OCI-LY7 (cell line): ENCODE results near the gene DYNLL1. TPM values are rescaled to one million over a fixed set of nuclear protein-coding genes. Genes with fewer than 3 reads are reported as not detected.
"Not testable (repeated sequence)": the region's sequence is repeated elsewhere in the genome, so short reads cannot be mapped to it uniquely, and the experiment has no call there.

Source experiments
- Bru-seq: library from RNA; stranded (reverse); fragments of 400-500 nt; gene quantifications from one replicate; lab custom pipeline; 2021; lab: Mats Ljungman, UMichigan
- BruChase-seq, 2 experiments: library from RNA; stranded (reverse); fragments of 400-500 nt; gene quantifications; one replicate each; lab custom pipeline; 2021; lab: Mats Ljungman, UMichigan
- BruUV-seq: library from RNA; stranded (reverse); fragments of 400-500 nt; replicated peaks from 2 replicates; lab custom pipeline; 2021; lab: Mats Ljungman, UMichigan
- CTCF ChIA-PET: fragments of 300-600 bp; sonication (Branson Sonifier 250); formaldehyde crosslinking; loops from one replicate; lab custom pipeline; 2022; ENCODE audit warnings: antibody characterized with exemption; ENCODE audit not compliant: unreplicated experiment; lab: Charles Lee
- POLR2A ChIA-PET: fragments of 300-600 bp; sonication (Branson Sonifier 250); formaldehyde crosslinking; loops from one replicate; lab custom pipeline; 2022; ENCODE audit warnings: antibody characterized with exemption; lab: Charles Lee
- DNase-seq: peaks from one replicate; pipeline ENCODE4 v3.0.0-alpha.2; 2015; ENCODE audit warnings: low spot score
- H2AFZ ChIP-seq: fragments of 200-600 bp; sonication (generic), shearing (Covaris generic); 2 replicates; pipeline ENCODE4 v1.6.1; 2014; ENCODE audit warnings: mild to moderate bottlenecking, antibody characterized with exemption, low read length, moderate library complexity
- H3K27ac ChIP-seq: fragments of 200-600 bp; sonication (generic); 2 replicates; pipeline ENCODE4 v1.5.1; 2014; ENCODE audit warnings: mixed run types, low read depth, mild to moderate bottlenecking, moderate library complexity, low read length, inconsistent platforms; ENCODE audit not compliant: poor library complexity, severe bottlenecking
- H3K36me3 ChIP-seq: fragments of 200-600 bp; sonication (generic); 2 replicates; pipeline ENCODE4 v1.6.1; 2014; ENCODE audit warnings: mild to moderate bottlenecking, antibody characterized with exemption, low read length, moderate library complexity, mixed read lengths; ENCODE audit not compliant: insufficient read depth
- H3K4me1 ChIP-seq: fragments of 200-600 bp; sonication (generic); 2 replicates; pipeline ENCODE4 v1.5.1; 2014; ENCODE audit warnings: mild to moderate bottlenecking, low read length; ENCODE audit not compliant: insufficient read depth, poor library complexity, severe bottlenecking
- H3K4me2 ChIP-seq: fragments of 200-600 bp; sonication (generic); 2 replicates; pipeline ENCODE4 v1.6.1; 2014; ENCODE audit warnings: mild to moderate bottlenecking, low read length
- H3K4me3 ChIP-seq: fragments of 200-600 bp; sonication (generic); 2 replicates; pipeline ENCODE4 v1.5.1; 2014; ENCODE audit warnings: mild to moderate bottlenecking, low read depth, low read length; ENCODE audit not compliant: poor library complexity, severe bottlenecking
- H3K79me2 ChIP-seq: fragments of 200-600 bp; sonication (generic); 2 replicates; pipeline ENCODE4 v1.6.1; 2016; ENCODE audit warnings: low read depth, mild to moderate bottlenecking, low read length, moderate library complexity, mixed read lengths; ENCODE audit not compliant: insufficient read depth
- H3K9me2 ChIP-seq: fragments of 200-600 bp; sonication (generic); 2 replicates; pipeline ENCODE4 v1.6.1; 2016; ENCODE audit warnings: mild to moderate bottlenecking, low read length, mixed read lengths; ENCODE audit not compliant: insufficient read depth
- H3K9me3 ChIP-seq: fragments of 200-600 bp; sonication (generic); 2 replicates; pipeline ENCODE4 v1.6.1; 2014; ENCODE audit warnings: mild to moderate bottlenecking, mixed run types, low read length, mixed read lengths
- H4K20me1 ChIP-seq: fragments of 200-600 bp; sonication (generic); 2 replicates; pipeline ENCODE4 v1.6.1; 2014; ENCODE audit warnings: mild to moderate bottlenecking, antibody characterized with exemption, low read length, moderate library complexity, mixed read lengths; ENCODE audit not compliant: insufficient read depth
- EZH2phosphoT487 ChIP-seq: fragments of 200-600 bp; sonication (generic); IDR thresholded peaks from 2 replicates; pipeline ENCODE4 v1.6.1; 2018; ENCODE audit warnings: low read depth, borderline replicate concordance, mild to moderate bottlenecking, mixed run types, antibody characterized with exemption, low read length, moderate library complexity, mixed read lengths
- intact Hi-C: fragments of 100-400 bp; cut with micrococcal nuclease; formaldehyde crosslinking; loops from one replicate; pipeline ENCODE4 v1.10.0; 2022; ENCODE audit not compliant: unreplicated experiment
- long read RNA-seq: library from polyadenylated mRNA; stranded (forward); transcript quantifications from one replicate; pipeline ENCODE4 v2.0.0, GENCODE V29; 2022
- total RNA-seq, 2 experiments: library from RNA; depleted of rRNA in 1 of 2; stranded (reverse); fragments of >200 nt in 1 of 2; shearing (Covaris generic) in 1 of 2; gene quantifications; 2 replicates each; pipeline ENCODE4 v1.2.3, GENCODE V29; 2014 to 2022
- TF ChIP-seq, protein P1 (sequence below): fragments of 200-600 bp; sonication (generic); conservative IDR thresholded peaks from 2 replicates; pipeline ENCODE4 v1.5.1; 2014; ENCODE audit warnings: mild to moderate bottlenecking, antibody characterized with exemption, low read length, moderate library complexity, mixed read lengths

DYNLL1 gene
- total RNA-seq (2014; rRNA removed; shearing (Covaris generic)) (354 and 400 TPM in 2 replicates), total RNA-seq (2022) (296 and 321 TPM in 2 replicates), Bru-seq, nascent RNA (percentile 60 among the genes with signal in this experiment), BruChase-seq, experiment 1, labeled RNA remaining after a 6-hour chase (percentile 68 among the genes with signal in this experiment), BruChase-seq, experiment 2, labeled RNA remaining after a 2-hour chase (percentile 68 among the genes with signal in this experiment)
- long read RNA-seq, transcript DYNLL1-210 (1 exons, 670 nt) = minor isoform, 7 of 152 reads
- long read RNA-seq, transcript DYNLL1-201 (3 exons, 720 nt) = major isoform, 122 of 152 reads
- long read RNA-seq, transcript DYNLL1-202 (3 exons, 697 nt) = minor isoform, 11 of 152 reads
- long read RNA-seq, partial matches to known transcripts = 0 of 152 reads
- long read RNA-seq, other reads (novel, unspliced or antisense) = 7 of 152 reads

DNA sequence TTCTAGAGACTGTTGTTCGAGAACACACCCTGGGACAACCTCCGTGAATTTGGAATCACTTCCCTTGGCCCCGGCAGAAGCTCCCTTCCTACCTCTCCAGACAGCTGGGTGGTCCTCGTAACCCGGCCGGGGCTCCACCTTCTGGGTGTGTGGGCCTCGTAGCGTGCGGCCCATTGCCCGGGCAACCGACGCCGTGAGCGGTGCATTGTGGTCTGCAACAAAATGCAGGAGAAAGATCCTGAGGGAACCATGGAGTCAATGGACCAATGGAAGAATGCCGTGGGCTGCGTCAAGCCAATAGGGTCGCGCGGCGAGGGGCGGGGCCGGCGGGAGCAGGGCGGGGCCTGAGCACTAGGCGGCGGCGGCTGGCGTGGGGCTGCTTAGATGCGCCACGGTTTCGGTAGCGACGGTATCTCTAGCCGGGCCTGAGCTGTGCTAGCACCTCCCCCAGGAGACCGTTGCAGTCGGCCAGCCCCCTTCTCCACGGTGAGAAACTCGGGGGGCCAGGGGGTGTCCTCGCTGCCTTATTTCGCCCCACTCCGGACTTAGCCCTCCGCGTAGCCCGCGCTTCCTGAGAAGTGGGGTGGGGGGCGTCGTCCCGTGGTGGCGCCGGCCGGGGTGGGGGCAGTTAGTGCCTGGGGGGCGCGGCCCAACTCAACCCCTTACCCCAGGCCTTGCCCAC lies at the start of gene DYNLL1:
Gene DYNLL1, plus strand, starts transcription at position 383 of the 682 bp plus-strand sequence. CDS start 309 bp downstream, outside the sequence.
- H3K9me2 ChIP-seq = no peaks in the 10 kb centered on the region
- intact Hi-C loops = loop anchor here (1.0 to 2.0 kb wide), 2 partner anchors 27 to 57 kb away; partner anchors contain the start of genes COX6A1 and SRSF9
- H3K4me3 ChIP-seq = peak within 1 kb of the TSS; percentile 79
- H3K36me3 ChIP-seq = peaks cover 37% of the 10 kb centered on the region
- peak within 1 kb of the TSS; percentile 99 for H3K4me2 ChIP-seq
- peaks cover 11% of the 10 kb centered on the region for H4K20me1 ChIP-seq
- peaks cover 37% of the 10 kb centered on the region for H3K79me2 ChIP-seq
- ChIA-PET POLR2A (interaction anchor here (0.6 to 1.9 kb wide), 7 partner anchors 10 to 205 kb away, joined by 3 to 8 read pairs (median 4); partner anchors contain the start of gene POP5), CTCF (no interaction called here)
- DNase-seq = peak; percentile 98
- no TSS peak for BruUV-seq
- H3K4me1 ChIP-seq = peaks cover 23% of the 10 kb centered on the region
- no peaks in the 10 kb centered on the region for H3K9me3 ChIP-seq
- TF ChIP-seq, protein P1, sequence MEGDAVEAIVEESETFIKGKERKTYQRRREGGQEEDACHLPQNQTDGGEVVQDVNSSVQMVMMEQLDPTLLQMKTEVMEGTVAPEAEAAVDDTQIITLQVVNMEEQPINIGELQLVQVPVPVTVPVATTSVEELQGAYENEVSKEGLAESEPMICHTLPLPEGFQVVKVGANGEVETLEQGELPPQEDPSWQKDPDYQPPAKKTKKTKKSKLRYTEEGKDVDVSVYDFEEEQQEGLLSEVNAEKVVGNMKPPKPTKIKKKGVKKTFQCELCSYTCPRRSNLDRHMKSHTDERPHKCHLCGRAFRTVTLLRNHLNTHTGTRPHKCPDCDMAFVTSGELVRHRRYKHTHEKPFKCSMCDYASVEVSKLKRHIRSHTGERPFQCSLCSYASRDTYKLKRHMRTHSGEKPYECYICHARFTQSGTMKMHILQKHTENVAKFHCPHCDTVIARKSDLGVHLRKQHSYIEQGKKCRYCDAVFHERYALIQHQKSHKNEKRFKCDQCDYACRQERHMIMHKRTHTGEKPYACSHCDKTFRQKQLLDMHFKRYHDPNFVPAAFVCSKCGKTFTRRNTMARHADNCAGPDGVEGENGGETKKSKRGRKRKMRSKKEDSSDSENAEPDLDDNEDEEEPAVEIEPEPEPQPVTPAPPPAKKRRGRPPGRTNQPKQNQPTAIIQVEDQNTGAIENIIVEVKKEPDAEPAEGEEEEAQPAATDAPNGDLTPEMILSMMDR = no peak
- TF ChIP-seq EZH2phosphoT487 = no peak
- peak within 1 kb of the TSS; percentile 71 for H3K27ac ChIP-seq
- peak within 1 kb of the TSS; percentile 88 for H2AFZ ChIP-seq

DNA sequence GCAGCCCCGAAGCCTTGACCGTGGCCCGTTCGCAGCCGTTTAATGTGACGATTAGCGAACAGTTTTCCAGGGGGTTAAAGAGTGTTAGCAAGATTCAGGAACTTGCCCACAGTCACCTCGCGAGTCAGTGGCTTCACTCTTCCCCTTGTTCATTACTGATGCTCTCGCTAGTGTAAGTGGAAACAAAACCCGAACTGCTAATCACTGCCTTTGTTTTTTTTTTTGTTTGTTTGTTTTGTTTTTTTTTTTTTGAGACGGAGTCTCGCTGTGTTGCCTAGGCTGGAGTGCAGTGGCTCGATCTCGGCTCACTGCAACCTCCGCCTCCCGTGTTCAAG lies 49.1 kb upstream of the DYNLL1 start:
- Histone ChIP-seq H3K4me3 (peak overlapping the region; percentile 96), H3K36me3 (peaks cover 57% of the 10 kb centered on the region), H3K27ac (peak overlapping the region; percentile 62), H3K4me1 (peaks cover 28% of the 10 kb centered on the region), H3K79me2 (peaks cover 77% of the 10 kb centered on the region), H3K4me2 (peak overlapping the region; percentile 92), H2AFZ (peak overlapping the region; percentile 70)
- H4K20me1 ChIP-seq, DNase-seq, intact Hi-C loops, H3K9me3 ChIP-seq, H3K9me2 ChIP-seq, CTCF ChIA-PET: not testable (repeated sequence)
- POLR2A ChIA-PET = interaction anchor here (0.6 to 0.8 kb wide), 2 partner anchors 12 to 1093 kb away, joined by 3 read pairs; no protein-coding TSS in a partner anchor
- BruUV-seq = TSS peak; percentile 78

DNA sequence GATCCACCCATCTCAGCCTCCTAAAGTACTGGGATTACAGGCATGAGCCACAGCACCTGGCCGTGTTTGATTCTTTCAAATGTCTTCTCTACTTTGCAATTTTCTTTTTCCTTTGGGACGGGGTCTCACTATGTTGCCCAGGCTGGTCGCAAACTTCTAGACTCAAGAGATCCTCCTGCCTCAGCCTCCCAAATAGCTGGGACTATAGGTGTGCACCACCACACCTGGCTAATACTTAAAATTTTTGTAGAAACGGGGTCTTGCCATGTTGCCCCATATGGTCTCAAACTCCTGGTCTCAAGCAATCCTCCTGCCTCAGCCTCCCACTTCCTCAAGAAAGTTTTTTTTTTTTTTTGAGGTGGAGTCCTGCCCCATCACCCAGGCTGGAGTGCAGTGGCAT lies 47.9 kb upstream of the DYNLL1 start:
- intact Hi-C loops = no loop called here
- no peaks in the 10 kb centered on the region for H4K20me1 ChIP-seq
- ChIA-PET CTCF (no interaction called here), POLR2A (interaction anchor here (0.5 to 0.7 kb wide), 2 partner anchors 8 to 21 kb away, joined by 3 to 4 read pairs; no protein-coding TSS in a partner anchor)
- H3K9me2 ChIP-seq = no peaks in the 10 kb centered on the region
- H3K9me3 ChIP-seq = no peaks in the 10 kb centered on the region
- H3K4me3 ChIP-seq = peak overlapping the region; percentile 96
- peaks cover 62% of the 10 kb centered on the region for H3K36me3 ChIP-seq
- TF ChIP-seq, protein P1 = no peak
- no peak for TF ChIP-seq EZH2phosphoT487
- peaks cover 71% of the 10 kb centered on the region for H3K79me2 ChIP-seq
- H3K27ac ChIP-seq = no peak overlapping the region
- no peak for DNase-seq
- BruUV-seq = no TSS peak
- peaks cover 28% of the 10 kb centered on the region for H3K4me1 ChIP-seq
- no peak overlapping the region for H2AFZ ChIP-seq
- H3K4me2 ChIP-seq = peak overlapping the region; percentile 92

DNA sequence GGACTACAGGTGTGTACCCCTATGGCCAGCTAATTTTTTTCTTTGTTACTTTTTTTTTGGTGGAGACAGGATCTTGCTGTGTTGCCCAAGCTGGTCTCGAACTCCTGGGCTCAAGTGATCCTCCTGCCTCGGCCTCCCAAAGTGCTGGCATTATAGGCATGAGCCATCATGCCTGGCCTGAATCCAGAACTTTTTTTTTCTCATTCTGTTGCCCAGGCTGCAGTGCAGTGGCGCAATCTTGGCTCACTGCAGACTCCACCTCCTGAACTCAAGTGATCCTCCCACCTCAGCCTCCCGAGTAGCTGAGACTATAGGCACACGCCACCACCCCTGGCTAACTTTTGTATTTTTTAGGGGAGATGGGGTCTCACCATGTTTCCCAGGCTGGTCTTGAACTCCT lies 43.4 kb upstream of the DYNLL1 start:
- H3K4me1 ChIP-seq, H2AFZ ChIP-seq, H3K4me2 ChIP-seq, DNase-seq, intact Hi-C loops, H3K9me3 ChIP-seq, H3K4me3 ChIP-seq, H3K9me2 ChIP-seq, BruUV-seq, H3K27ac ChIP-seq, H4K20me1 ChIP-seq: not testable (repeated sequence)
- Histone ChIP-seq H3K36me3 (peaks cover 83% of the 10 kb centered on the region), H3K79me2 (peaks cover 28% of the 10 kb centered on the region)
- CTCF ChIA-PET = interaction anchor here (1.0 kb wide), 1 partner anchor 14 kb away, joined by 3 read pairs; no protein-coding TSS in a partner anchor
- POLR2A ChIA-PET = interaction anchor here (0.6 kb wide), 1 partner anchor 9 kb away, joined by 3 read pairs; no protein-coding TSS in a partner anchor
